ENCODE measurements around the gene GATA5. TPM values are rescaled to one million over a fixed set of nuclear protein-coding genes. Genes with fewer than 3 reads are reported as not detected.

The GATA5 gene
- total RNA-seq, 4 donors from 2014 or later: 0.23 to 2.1 (median 1.2) TPM

DNA sequence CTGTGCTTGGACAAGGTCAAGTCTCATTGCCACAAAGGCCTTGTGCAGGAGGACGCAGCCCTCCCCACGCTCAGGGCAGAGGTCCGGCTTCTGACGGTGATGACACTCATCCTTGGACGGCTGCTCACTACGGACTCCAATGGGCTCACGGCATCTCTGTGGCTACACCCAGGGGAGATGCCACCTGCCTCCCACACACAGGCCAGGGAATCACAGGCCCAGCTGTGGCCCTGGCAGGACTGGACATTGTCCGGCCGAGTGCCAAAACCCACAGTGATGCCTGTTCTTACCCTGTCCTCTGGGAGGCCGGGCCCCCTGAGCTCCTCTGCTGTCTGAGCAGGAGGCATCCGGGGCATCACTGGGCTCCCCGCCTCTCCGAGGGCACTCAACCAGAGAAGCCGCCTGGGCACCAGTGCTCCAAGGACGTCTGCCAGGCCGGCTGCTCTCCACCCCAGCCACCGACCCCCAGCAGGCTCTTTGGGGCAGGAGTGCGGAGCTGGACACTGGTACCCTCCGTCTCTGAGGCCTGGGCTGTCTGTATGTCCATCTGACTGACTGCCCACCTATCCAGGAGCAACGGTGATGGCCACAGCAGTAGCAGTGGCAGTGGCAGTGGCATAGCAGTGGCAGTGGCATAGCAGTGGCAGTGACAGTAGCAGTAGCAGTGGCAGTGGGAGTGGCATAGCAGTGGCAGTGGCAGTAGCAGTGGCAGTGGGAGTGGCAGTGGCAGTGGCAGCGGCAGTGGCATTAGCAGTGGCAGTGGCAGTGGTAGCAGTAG is 50.3 kb downstream of the GATA5 start:
- no peaks in the 10 kb centered on the region for H3K9me3 ChIP-seq
- no peak overlapping the region for H3K4me3 ChIP-seq
- DNase-seq (ENCODE audit: low spot score in 2 of 2): no peak
- 80% methylated on average over 1 of the region's 21 CpGs for WGBS
- H3K4me1 ChIP-seq: peaks cover 28% of the 10 kb centered on the region
- no peak for TF ChIP-seq POLR2A (IDR thresholded peaks at IDR 0.05)
- TF ChIP-seq CTCF (IDR thresholded peaks at IDR 0.05): no peak
- no peak for TF ChIP-seq POLR2AphosphoS5 (IDR thresholded peaks at IDR 0.05)
- no peak for TF ChIP-seq EP300 (IDR thresholded peaks at IDR 0.05)
- H3K27me3 ChIP-seq: peaks cover 50% of the 10 kb centered on the region
- no peaks in the 10 kb centered on the region for H3K36me3 ChIP-seq
- no peak overlapping the region for H3K27ac ChIP-seq

- Histone ChIP-seq H3K9me3 (no peaks in the 10 kb centered on the region), H3K27ac (no peak overlapping the region), H3K4me3 (no peak overlapping the region), H3K27me3 (peaks cover 46% of the 10 kb centered on the region), H3K36me3 (no peaks in the 10 kb centered on the region), H3K4me1 (peaks cover 28% of the 10 kb centered on the region)
- DNase-seq (ENCODE audit: low spot score in 2 of 2): no peak
- WGBS: 38% methylated on average over 15 of the region's 23 CpGs
- TF ChIP-seq POLR2AphosphoS5 (IDR thresholded peaks at IDR 0.05): no peak
- TF ChIP-seq POLR2A (IDR thresholded peaks at IDR 0.05): no peak
- TF ChIP-seq EP300 (IDR thresholded peaks at IDR 0.05): no peak
These were observed 51.3 kb downstream of the GATA5 start for GRCh38 chr20:62424249-62425107.

- H3K9me3 ChIP-seq: no peaks in the 10 kb centered on the region
- H3K27ac ChIP-seq: no peak overlapping the region
- TF ChIP-seq POLR2AphosphoS5 (IDR thresholded peaks at IDR 0.05) (no peak), POLR2A (IDR thresholded peaks at IDR 0.05) (no peak), EP300 (IDR thresholded peaks at IDR 0.05) (no peak), CTCF (IDR thresholded peaks at IDR 0.05) (no peak)
- no peak for DNase-seq (ENCODE audit: low spot score in 2 of 2)
- peaks cover 40% of the 10 kb centered on the region for H3K27me3 ChIP-seq
- H3K36me3 ChIP-seq: no peaks in the 10 kb centered on the region
- peaks cover 24% of the 10 kb centered on the region for H3K4me1 ChIP-seq
- 0% methylated on average over 1 of the region's 10 CpGs for WGBS
- H3K4me3 ChIP-seq: no peak overlapping the region
These were observed 52.5 kb downstream of the GATA5 start for GRCh38 chr20:62423326-62423706.

GRCh38 chr20:62422636-62423325 is 53.0 kb downstream of the GATA5 start:
- H3K9me3 ChIP-seq: no peaks in the 10 kb centered on the region
- DNase-seq (ENCODE audit: low spot score in 2 of 2): no peak
- peaks cover 39% of the 10 kb centered on the region for H3K27me3 ChIP-seq
- TF ChIP-seq POLR2AphosphoS5 (IDR thresholded peaks at IDR 0.05): no peak
- TF ChIP-seq EP300 (IDR thresholded peaks at IDR 0.05): no peak
- no peak for TF ChIP-seq POLR2A (IDR thresholded peaks at IDR 0.05)
- TF ChIP-seq CTCF (IDR thresholded peaks at IDR 0.05): no peak
- no peak overlapping the region for H3K4me3 ChIP-seq
- H3K27ac ChIP-seq: no peak overlapping the region
- H3K4me1 ChIP-seq: peaks cover 18% of the 10 kb centered on the region
- no peaks in the 10 kb centered on the region for H3K36me3 ChIP-seq
- WGBS: 67% methylated on average over 3 of the region's 20 CpGs

DNA sequence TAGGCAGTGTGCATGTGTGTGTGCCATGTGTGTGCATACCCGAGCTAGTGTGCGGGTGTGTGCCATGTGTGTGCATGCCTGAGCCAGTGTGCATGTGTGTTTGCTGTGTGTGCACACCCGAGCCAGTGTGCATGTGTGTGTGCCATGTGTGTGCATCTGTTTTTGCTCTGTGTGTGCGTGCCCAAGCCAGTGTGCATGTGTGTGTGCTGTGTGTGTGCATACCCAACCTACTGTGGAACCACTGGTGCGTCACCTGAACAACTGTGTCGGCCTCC is 54.1 kb downstream of the GATA5 start:
- DNase-seq (ENCODE audit: low spot score in 2 of 2): no peak
- no peak for TF ChIP-seq POLR2AphosphoS5 (IDR thresholded peaks at IDR 0.05)
- TF ChIP-seq EP300 (IDR thresholded peaks at IDR 0.05): no peak
- no peak for TF ChIP-seq CTCF (IDR thresholded peaks at IDR 0.05)
- no peak for TF ChIP-seq POLR2A (IDR thresholded peaks at IDR 0.05)
- peaks cover 39% of the 10 kb centered on the region for H3K27me3 ChIP-seq
- no peak overlapping the region for H3K4me3 ChIP-seq
- H3K36me3 ChIP-seq: no peaks in the 10 kb centered on the region
- peaks cover 10% of the 10 kb centered on the region for H3K4me1 ChIP-seq
- no peak overlapping the region for H3K27ac ChIP-seq
- no peaks in the 10 kb centered on the region for H3K9me3 ChIP-seq
- WGBS: 81% methylated on average over 6 of the region's 6 CpGs

All from suprapubic skin (tissue), 4 donors.